HG03354 (cell line): ENCODE data around the gene CD4.
A peak's percentile ranks its signal among the peaks of the same experiment; 100 is the strongest.
"Not testable (repeated sequence)": the region's sequence is repeated elsewhere in the genome, so short reads cannot be mapped to it uniquely, and the experiment has no call there.

ENCODE experiments used
- ATAC-seq: cut with Tn5 transposase; IDR thresholded peaks from one replicate; pipeline ENCODE4 v1.9.1; 2021; ENCODE audit warnings: mild to moderate bottlenecking; ENCODE audit not compliant: unreplicated experiment, poor library complexity, severe bottlenecking

The CD4 gene

GRCh38 chr12:6860116-6860515, 70.8 kb downstream of the CD4 start:
- no peak for ATAC-seq

DNA sequence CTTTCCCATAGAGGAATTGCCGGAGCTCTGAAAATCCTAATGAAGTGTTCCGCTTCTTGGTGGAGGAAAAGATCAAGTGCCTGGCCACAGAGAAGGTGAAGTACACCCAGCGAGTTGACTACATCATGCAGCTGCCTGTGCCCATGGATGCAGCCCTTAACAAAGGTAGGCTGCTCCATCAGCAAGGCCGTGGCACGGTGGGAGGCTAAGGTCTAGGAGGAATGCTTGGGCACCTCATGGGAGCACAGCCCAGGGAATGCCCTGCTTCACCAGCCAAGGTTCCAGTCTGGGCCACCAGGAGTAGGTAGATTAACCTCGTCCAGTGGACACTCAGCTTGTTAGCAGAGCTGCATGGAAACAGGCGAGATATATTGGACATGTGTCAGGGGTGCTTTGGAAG, 71.6 kb downstream of the CD4 start:
- ATAC-seq = no peak

DNA sequence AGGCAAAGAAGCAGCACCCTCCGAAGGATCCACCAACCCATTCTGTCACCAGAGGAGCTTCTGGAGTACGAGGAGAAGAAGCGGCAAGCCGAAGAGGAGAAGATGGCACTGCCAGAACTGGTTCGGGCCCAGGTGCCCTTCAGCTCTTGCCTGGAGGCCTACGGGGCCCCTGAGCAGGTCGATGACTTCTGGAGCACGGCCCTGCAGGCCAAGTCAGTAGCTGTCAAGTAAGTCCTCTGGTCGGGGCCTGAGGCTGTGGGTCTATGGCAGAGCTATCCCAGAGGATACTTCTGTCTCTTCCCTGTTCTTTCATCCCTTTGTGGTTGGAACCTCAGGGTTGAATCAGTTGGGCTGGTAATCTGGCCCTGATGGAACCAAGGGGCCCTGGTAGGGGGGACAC, 72.1 kb downstream of the CD4 start:
- no peak for ATAC-seq

GRCh38 chr12:6863033-6863432, 73.7 kb downstream of the CD4 start:
- ATAC-seq = no peak

DNA sequence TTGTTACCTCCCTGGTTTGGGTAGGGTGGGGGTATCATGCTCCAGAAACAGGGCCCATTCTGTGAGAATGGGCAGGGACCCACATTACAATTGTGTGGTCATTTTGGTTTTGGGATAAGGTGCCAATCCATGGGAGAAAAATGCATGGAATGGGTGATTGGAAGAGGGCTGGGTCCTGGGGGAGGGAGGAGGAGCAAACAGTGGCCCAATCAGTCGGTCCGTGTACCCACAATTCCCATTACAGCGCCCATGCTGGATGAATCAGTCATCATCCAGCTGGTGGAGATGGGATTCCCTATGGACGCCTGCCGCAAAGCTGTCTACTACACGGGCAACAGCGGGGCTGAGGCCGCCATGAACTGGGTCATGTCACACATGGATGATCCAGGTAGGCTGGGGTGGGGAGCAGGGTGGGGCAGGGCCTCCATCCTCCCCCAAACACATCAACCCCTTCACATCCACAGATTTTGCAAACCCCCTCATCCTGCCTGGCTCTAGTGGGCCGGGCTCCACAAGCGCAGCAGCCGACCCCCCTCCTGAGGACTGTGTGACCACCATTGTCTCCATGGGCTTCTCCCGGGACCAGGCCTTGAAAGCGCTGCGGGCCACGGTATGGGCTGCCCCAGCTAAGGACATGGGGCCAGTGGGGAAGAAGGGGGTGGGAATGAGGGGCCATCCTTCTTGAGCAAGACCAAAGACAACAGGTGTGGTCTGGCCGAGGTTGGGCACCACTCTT, 74.4 kb downstream of the CD4 start:
- no peak for ATAC-seq

DNA sequence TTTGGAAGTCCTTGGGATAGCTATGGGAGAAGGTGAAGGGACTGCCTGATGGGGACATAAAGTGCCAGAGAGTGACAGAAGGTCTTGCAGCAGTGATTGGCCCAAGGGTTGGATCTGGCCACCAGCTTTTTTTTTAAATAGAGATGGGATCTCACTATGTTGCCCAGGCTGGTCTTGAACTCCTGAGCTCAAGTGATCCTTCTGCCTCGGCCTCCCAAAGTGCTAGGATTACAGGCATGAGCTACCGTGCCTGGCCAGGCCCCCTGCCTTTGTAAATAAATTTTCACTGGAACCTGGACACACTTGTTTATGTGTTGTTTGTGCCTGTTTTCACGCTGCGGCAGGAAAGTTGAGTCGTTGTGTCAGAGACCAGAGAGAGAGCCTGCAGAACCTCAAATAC, 76.0 kb downstream of the CD4 start:
- ATAC-seq = not testable (repeated sequence)

DNA sequence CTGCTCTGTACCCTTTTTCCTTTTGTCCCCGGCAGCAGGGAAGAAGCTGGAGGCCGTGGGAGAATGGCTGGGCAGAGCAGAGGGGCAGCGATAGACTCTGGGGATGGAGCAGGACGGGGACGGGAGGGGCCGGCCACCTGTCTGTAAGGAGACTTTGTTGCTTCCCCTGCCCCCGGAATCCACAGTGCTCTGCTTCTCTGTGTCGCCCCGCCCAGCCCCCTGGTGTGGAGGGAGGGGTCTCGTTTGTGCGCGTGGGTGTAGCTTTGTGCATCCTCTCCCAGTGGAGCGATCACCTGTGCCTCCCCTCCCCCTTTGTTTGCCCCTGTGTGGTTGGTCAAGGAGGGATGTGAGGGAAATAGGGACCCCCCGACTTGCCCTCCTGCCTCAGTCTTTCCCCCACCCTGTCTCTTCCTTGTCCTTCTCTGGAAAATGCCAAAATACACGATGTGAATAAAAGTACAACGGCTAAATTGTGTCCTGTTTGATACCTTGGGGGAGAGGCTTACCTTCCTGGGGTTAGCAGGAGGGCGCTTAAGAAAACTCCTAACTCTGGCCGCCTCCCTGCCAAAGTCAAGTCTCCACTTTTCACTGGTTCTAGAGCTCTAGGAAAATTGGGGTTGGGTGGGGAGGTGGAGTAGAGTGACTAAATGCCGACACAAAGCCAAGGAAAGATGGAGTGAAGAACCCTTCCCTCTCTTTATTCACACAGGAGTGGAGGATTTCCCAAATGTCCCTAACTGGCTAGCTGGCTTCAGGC, 77.0 kb downstream of the CD4 start:
- ATAC-seq = no peak

GRCh38 chr12:6866920-6867412, 77.6 kb downstream of the CD4 start:
- ATAC-seq = peak; percentile 15

GRCh38 chr12:6867413-6868210, 78.3 kb downstream of the CD4 start, which contains the start of gene TPI1:
Gene TPI1, plus strand, starts transcription at chr12:6867531. Its CDS starts 36 bp downstream, at chr12:6867567.
- peak; percentile 66 for ATAC-seq

DNA sequence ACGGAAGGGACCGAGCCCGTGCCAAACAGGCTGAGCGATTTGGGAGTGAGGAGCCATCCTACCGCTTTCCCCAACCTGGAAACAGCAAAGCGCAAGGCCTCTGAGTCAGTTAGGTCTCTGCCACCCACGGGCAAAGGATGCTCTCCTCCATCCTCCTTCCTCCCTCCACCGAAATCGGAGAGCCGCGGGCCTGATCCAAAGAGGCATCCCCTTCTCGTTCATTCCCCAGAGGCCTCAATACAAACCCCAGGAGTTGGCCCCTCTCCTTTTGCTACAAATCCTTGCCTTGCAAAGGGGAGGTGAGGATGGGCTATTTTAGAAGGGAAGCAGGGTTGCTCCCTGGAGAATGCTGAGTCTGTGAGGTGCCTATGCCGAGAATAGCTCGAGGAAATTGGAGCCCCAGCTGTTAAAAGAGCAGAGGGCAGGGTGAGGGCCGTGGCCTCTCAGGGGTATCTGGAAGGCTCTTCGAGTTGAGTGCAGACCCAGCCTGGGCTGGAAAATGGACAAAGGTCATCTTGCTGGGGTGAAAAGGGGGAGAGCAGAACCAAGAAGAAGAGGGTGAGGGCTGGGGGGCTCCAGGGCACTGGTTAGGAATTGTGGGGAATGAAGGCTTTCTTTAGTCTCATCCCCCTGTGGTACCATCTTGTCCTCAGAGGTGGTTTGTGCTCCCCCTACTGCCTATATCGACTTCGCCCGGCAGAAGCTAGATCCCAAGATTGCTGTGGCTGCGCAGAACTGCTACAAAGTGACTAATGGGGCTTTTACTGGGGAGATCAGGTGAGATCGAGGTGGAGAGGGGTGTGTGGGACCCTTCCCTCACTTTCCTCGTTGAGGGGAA, 79.1 kb downstream of the CD4 start:
- ATAC-seq = no peak

GRCh38 chr12:6869049-6870021, 80.0 kb downstream of the CD4 start:
- ATAC-seq = no peak

DNA sequence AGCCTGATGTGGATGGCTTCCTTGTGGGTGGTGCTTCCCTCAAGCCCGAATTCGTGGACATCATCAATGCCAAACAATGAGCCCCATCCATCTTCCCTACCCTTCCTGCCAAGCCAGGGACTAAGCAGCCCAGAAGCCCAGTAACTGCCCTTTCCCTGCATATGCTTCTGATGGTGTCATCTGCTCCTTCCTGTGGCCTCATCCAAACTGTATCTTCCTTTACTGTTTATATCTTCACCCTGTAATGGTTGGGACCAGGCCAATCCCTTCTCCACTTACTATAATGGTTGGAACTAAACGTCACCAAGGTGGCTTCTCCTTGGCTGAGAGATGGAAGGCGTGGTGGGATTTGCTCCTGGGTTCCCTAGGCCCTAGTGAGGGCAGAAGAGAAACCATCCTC, 81.0 kb downstream of the CD4 start:
- not testable (repeated sequence) for ATAC-seq
